CD4-positive, alpha-beta T cell treated with Interleukin-10 for 1 hour (primary cell): ENCODE measurements around the gene EMC9.
A peak's percentile ranks its signal among the peaks of the same experiment; 100 is the strongest.

ENCODE experiments used
- DNase-seq: peaks from one replicate; pipeline ENCODE4 v3.0.0-alpha.2; 2020

The EMC9 gene

DNA sequence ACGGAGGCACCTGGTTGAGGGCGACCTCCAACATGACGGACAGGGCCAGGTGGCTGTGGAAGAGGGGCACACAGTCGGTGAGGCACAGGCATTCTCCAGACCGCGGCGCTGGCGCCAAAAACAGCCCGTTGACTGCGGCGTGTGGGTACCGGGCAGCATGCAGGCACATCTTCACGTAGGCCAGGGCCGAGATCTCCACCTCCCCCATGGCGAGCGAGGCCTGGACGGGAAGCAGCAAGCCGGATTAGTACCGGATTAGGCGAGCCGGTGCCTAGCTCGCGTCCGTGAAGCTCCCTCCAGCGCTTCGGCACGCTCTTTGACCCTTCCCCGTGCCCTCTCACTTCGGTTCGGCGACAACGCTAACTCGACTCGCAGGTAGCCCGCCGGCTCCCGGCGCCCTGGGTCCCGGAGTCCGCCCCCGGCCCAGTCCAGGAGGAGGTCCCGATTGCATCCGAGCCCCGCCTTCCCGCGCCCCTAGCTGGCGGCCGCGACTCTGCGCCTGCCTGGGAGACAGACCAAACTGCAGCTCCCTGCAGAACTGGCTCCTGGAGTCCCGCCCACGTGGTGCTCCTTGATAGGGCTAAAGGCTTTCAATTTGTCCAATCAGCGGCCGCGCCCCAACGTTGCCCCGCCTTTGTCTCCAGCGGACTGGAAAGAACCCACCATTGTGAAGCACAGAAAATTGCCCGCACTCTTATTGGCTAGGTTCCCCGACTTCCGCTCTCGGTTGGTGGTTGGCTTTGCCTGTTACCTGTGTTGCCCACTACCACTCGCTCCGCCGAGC lies at the start of gene EMC9:
Gene EMC9, minus strand, starts transcription at position 495 of the 784 bp plus-strand sequence. Its CDS starts 287 bp downstream, at position 208.
- peak; percentile 100 for DNase-seq

DNA sequence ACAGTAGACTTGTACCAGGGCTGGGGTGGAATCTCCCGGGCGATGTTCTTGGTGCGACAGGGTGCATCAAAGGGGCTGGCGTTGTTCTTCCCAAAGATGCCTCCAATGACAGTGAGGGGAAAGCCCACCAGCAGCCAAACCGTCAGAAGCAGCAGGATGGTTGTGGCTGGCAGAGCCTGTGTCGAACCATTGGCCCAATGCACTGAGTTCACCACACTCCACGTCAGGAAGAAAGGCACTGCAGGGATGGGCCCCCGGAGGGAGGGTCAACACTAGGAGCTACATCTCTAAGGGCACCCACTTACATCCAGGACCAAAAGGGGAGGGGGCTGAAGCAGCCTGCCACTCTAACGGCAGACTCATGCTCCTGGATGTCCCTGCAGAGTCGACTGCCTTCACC lies 49.0 kb upstream of the EMC9 start:
- no peak for DNase-seq

- no peak for DNase-seq
Observed at GRCh38 chr14:24189460-24189859, 48.1 kb upstream of the EMC9 start.

- no peak for DNase-seq
Observed at GRCh38 chr14:24189059-24189375, 47.6 kb upstream of the EMC9 start.

GRCh38 chr14:24188251-24189058 lies 47.1 kb upstream of the EMC9 start, which contains the start of gene IPO4:
Gene IPO4, minus strand, starts transcription at chr14:24188816. Its CDS starts 29 bp downstream, at chr14:24188787.
- peak; percentile 97 for DNase-seq

GRCh38 chr14:24187539-24187915 lies 46.1 kb upstream of the EMC9 start:
- DNase-seq: no peak

GRCh38 chr14:24186831-24187538 lies 45.6 kb upstream of the EMC9 start:
- no peak for DNase-seq

DNA sequence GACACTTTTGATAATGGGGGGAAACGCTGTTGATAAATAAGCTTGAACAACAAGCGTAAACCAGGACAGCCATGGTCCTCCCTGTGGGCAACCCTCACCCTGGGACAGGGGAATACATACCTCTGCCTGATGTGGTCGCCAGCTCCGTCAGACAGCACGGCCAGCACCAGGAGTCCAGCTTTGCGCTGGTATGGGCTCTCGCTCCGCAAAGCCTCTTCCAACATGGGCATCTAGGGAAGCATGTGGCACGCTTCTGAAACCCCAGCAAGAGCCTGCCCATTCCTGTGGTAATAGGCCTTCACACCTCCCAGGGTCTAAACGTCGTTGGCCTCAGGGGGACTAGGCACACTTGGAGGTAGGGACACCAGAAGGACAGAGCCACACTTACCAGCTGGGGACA lies 44.4 kb upstream of the EMC9 start:
- DNase-seq: no peak

DNA sequence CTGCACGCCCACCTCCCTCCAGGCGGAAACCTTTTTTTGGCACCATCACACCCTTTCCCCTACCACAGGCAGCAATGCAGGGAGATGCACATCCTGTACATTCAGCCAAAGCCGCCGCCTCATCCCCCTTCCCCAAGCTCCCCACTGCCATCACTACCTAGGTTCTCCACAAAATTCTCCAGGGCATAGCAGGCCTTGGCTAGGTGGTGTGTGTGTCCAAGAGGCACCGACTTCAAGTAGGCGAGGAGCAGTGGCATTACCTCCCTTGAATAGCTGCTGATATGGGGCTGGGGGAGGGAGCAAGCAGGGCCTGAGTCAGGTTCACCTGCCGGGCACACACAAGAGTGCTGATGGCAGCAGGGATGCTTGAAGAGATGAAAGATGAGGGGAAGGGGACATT lies 43.6 kb upstream of the EMC9 start:
- DNase-seq: no peak

DNA sequence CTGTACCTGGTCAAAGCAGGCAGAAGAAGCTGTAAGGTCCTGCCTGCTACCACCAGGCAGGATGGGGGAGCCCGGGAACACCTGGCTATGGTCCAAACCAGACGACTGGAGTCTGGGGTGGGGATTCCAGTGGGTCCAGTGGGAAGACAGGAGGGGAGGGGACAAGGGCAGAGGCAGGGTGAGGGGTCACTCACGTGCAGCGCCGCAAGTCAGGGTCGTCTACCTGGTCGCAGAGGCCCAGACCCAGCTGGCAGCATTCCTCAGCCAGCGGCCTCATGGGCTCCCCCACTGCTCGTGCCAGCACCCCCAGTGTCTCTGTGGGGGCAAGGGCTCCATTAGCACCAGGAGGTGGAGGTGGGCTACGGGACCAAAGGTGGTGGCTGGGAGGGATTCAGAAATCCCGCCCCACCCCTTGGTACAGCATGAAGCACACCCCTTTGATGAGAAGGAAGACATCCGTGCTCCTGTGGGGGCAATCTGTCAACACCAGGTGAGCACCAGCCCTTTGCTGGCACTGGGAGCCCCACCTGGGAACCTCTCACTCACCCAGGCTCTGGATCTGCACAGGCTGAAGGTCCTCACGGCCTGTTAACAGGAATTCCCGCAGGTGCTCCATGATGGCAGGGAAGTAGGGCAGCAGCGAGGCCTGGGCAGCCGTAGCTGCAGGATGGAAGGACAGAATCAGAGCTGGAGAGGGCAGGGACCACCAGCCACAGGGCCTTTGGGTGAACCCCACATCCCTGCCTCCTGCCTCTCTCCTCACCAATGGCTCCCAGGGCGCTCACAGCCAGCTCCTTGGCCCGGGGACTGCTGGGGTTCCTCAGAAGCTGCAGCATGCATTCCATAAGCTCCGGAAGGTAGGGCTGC lies 42.9 kb upstream of the EMC9 start:
- no peak for DNase-seq

DNA sequence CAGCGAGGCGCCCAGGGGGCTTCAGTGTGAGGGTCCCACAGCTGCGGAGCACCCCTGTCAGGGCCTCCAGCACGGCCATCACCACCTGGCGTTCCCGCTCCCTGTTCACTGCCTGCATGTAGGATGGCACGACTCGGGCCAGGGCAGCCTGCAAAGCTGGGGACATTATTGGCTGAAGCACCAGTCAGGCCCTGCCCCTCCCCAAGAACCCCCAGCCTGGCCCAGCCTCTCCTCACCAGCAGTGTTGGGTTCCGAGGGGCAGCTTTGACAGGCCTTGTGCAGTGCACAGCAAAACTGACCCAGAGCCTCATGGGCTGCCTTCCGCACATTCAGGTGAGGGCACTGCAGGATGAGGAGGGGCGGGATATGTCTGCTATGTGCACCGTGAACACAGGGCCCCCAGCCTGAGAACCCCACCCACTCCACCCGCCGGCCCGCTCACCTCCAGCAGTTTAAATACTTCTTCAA lies 41.7 kb upstream of the EMC9 start:
- DNase-seq: no peak

GRCh38 chr14:24182110-24182882 lies 40.9 kb upstream of the EMC9 start:
- no peak for DNase-seq

DNA sequence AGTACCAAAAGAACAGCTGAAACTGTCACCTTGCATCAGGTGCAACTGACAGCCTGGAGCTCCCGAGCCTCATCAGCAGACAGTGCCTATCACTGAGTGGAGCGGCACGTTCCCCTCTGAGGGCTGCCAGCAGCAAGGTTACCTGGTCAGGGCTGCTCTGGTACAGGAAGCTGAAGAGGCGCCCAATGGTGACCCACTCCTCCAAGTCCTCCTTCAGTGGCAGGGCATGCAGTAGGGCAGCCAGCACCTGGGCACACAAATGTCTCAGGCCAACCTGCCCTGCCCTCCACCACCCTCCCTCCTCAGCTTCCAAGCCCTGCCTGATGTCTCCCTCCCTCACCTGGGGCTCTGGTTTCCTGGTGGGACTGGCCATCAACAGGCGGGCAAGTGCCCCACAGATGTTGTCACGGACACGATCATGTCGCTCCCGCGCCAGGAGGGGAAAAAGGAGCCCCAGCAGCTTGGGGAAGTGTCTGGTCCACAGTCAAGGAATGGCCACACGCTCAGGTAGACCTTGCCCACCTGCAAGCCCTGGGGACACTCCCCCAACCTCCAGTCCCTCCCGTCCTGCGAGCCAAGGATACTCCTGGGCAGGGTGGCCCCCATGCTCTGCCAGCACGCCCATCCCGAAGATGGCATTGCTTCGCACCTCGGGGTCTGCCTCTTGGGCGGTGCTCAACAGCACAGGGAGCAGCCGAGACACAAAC lies 40.1 kb upstream of the EMC9 start:
- DNase-seq: no peak

GRCh38 chr14:24179961-24180796 lies 38.8 kb upstream of the EMC9 start:
- DNase-seq: no peak

DNA sequence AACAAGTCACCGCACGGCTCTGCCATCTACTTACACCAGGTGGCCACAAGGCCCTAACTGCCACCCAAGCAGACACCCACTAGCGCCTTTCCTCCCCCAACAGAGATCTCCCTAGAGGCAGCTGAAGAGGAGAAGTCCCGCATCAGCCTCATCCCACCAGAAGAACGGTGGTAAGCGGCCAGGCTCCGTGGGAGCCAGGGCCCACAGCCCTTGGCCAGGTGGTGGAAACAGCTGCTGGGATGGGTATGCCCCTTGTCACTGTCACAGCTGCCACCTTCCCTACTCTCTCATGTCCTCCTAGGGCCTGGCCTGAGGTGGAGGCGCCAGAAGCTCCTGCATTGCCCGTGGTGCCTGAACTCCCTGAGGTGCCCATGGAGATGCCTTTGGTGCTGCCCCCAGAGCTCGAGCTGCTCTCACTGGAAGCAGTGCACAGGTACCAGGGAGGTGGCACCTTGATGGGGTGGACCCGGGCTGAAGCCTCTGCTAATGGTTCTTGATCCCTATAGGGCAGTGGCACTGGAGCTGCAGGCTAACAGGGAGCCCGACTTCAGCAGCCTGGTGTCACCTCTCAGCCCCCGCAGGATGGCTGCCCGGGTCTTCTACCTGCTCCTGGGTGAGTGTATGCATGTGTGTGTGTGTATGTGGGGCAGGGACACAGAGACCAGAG lies 38.0 kb upstream of the EMC9 start:
- no peak for DNase-seq

- DNase-seq: no peak
Observed at GRCh38 chr14:24178399-24179178, 37.2 kb upstream of the EMC9 start.

- no peak for DNase-seq
Observed at GRCh38 chr14:24177891-24178290, 36.5 kb upstream of the EMC9 start.

DNA sequence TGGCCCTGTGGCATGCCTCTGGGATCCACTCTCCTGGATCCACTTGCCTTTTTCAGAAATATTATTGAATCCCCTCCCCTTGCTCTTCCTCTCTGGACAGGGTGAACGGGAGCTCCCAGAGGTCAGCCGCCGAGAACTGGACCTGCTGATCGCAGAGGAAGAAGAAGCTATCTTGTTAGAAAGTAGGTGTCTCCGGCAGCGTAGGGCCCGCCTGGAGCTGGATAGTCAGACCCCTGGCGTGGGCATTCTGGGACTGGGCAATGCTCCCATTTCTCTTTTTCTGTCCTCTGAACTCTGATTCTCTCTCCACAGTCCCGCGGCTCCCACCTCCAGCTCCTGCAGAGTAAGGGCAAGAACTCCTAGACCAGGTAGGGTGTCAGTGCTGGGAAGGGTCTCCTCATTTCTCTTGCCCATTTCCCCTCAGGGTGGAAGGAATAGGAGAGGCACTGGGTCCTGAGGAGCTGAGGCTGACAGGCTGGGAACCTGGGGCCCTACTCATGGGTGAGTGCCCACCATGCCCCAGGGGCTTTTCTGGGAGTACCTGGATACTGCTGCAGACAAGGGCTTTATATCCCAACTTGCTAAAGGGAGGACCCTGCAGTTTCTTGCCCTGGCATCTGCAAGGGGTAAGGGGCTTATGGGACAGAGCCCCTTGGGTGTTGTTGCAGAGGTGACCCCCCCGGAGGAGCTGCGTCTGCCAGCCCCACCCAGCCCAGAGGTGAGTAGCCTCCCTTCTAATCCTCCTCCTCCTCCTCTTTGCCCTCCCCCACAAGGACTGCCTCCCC lies 35.8 kb upstream of the EMC9 start:
- DNase-seq: no peak
